K562 (cell line): ENCODE measurements around the gene HMOX2.

Source experiments
- BMI1 ChIP-seq: fragments of 150-350 bp; IDR thresholded peaks from 2 replicates; pipeline ENCODE4 v1.6.1; 2014; ENCODE audit warnings: low read length
- EZH2 ChIP-seq: IDR thresholded peaks from 2 replicates; pipeline ENCODE4 v1.6.1; 2012; ENCODE audit warnings: low read depth, mild to moderate bottlenecking, inconsistent platforms, low read length, borderline replicate concordance
- MAX ChIP-seq: sonication (generic); formaldehyde crosslinking; IDR thresholded peaks from 2 replicates; pipeline ENCODE4 v1.9.0; 2022; ENCODE audit warnings: mild to moderate bottlenecking, missing genetic modification reagents
- SIN3A ChIP-seq, 2 experiments: fragments of 150-350 bp in 1 of 2; IDR thresholded peaks; 2 replicates each; pipeline ENCODE4 v1.6.1; 2011 to 2016; ENCODE audit warnings: borderline replicate concordance in 2 of 2, low read depth in 2 of 2, low read length in 2 of 2, mild to moderate bottlenecking in 2 of 2, moderate library complexity in 2 of 2; ENCODE audit not compliant: control insufficient read depth in 1 of 2
- SRF ChIP-seq, 2 experiments: fragments of 250-450, 450-650 bp in 1 of 2; sonication (Bioruptor Pico) in 1 of 2; sonication (generic) in 1 of 2; formaldehyde crosslinking; IDR thresholded peaks; 2 replicates each; pipeline versions ENCODE4 v1.5.0 to v1.5.1; 2020 to 2022; ENCODE audit warnings: mild to moderate bottlenecking in 1 of 2, missing genetic modification reagents in 1 of 2
- ZEB2 ChIP-seq: fragments of 450-650 bp; IDR thresholded peaks from 2 replicates; pipeline ENCODE4 v1.6.1; 2016

- TF ChIP-seq MAX, result no peak
- no peak for TF ChIP-seq EZH2
- no peak for TF ChIP-seq BMI1
- TF ChIP-seq SIN3A (IDR thresholded peaks at IDR 0.05; ENCODE audit: borderline replicate concordance in 2 of 2, control insufficient read depth in 1 of 2, low read depth in 2 of 2, low read length in 2 of 2), result no peak
- TF ChIP-seq ZEB2, result no peak
- no peak for TF ChIP-seq SRF (CRISPR knock-in tag; IDR thresholded peaks at IDR 0.05)
Measured at GRCh38 chr16:4433228-4433627, 43.0 kb upstream of the HMOX2 start.
